T1000 (cell line): ENCODE data around the gene IGFBP7.
A peak's percentile ranks its signal among the peaks of the same experiment; 100 is the strongest.
"Not testable (repeated sequence)": the region's sequence is repeated elsewhere in the genome, so short reads cannot be mapped to it uniquely, and the experiment has no call there.

Experiments used
- DNase-seq: peaks from one replicate; lab custom pipeline; 2025; ENCODE audit warnings: mixed read lengths; lab: John Stamatoyannopoulos, UW

Gene IGFBP7

GRCh38 chr4:57070461-57070860, 39.7 kb downstream of the IGFBP7 start:
- no peak for DNase-seq

GRCh38 chr4:57068237-57068981, 41.8 kb downstream of the IGFBP7 start:
- no peak for DNase-seq

DNA sequence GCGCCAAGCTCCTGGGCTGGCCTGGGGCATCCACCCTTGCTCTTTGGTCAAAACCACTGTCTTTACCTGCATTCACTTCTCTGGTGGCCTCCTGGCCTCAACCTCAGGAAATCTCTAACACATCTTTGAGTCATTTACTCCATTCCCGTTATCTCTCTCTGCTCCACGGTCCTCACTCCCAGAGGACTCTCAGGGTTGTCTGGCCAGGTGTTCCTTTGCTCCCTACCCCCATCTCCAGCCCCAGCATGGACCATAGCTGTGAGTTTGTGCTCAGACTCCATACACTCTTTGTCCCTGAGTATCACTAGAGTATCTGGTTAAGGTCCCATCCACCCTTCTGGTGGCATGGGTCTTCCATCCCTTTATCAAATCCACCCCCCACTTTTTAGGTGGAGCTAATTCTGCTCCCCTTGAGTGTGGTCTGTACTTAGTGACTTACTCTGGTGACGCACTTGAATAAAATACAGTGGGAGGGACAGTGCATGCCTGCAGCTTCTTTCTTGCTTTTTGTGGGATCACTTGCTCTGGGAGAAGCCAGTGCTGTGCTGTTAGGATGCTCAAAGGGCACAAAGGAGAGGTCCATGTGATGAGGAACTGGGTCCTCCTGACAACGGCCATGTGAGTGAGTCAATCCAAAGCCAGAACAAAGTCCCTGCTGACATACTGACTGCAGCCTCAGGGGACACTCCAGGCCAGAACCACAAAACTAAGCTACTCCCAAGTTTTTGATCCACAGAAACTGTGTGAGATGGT, 44.3 kb downstream of the IGFBP7 start:
- DNase-seq: peak; percentile 30

DNA sequence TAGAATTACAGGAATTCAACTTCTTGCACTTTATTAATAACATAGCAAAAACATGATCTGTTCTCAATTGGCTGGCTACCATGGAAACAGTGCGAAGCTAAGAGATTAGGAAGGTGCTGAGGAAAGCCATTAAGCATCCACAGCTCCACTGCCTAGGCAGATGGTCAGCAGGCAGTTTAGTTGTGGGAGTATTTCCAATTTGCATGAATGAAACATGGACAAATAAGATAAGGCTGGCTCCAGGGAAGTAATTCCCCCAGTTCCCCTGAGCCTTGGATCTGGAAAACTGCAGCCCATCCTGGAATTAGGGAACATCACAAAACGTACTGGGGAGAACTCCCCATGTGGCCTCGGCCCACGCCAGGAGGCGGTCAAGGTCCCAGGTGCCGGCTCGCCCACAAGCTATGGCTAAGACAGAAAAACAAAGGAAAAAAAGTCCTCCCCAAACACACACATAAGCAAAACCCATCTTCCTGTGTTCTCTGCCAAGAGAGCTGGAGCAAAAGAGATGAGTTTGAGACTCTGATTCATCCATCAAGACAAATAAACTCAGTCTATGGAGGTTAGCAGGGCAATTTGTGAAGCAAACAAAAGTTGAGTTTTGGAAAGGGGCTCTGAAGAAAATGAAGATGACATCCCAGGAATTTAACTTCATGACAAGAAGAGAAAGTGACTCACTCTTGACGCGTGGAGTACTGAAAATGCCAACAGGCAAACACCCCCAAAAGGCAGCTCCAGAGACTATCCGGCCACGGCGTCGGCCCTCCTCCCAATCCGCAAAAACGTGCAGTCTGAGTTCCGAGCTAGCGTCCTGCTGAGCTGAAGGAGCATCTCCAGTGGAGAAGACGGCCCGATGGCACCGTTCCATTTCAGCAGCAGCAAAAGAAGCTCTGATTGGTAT, 45.1 kb downstream of the IGFBP7 start:
- DNase-seq: peak; percentile 72

DNA sequence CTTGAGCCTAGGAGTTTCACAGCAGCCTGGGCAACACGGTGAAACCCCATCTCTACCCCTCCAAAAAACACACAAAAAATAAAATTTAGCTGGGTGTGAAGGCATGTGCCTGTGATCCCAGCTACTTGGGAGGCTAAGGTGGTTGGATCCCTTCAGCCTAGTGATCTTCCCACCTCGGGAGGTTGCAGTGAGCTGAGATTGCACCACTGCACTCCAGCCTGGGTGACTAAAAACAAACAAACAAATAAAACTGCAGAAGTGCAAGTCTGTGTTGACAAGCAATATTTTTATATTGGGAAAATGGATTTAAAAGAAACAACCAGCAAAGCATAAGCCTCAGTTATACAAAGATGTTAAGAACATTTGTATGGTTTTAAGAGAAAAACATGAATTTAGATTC, 46.1 kb downstream of the IGFBP7 start:
- DNase-seq: no peak

DNA sequence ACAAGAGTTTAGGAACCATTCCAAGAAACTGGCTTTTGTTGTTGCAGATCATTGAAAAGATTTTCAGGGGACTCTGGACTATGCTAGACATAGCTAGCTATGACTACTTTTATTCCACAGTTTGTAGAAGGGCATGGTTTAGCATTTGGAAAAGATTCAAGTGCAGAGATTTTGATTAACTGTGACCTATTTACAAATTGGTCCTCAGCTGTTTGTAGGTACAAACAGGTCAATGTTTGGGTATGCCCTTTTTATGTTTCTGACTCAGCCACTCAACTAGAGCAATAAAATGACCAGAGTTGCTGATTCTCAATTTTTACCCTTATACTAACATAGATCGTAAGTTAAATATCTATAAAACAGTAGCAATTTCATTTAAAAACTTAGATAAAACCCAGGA, 46.7 kb downstream of the IGFBP7 start:
- no peak for DNase-seq

- no peak for DNase-seq
Measured at GRCh38 chr4:57061395-57061794, 48.8 kb downstream of the IGFBP7 start.

DNA sequence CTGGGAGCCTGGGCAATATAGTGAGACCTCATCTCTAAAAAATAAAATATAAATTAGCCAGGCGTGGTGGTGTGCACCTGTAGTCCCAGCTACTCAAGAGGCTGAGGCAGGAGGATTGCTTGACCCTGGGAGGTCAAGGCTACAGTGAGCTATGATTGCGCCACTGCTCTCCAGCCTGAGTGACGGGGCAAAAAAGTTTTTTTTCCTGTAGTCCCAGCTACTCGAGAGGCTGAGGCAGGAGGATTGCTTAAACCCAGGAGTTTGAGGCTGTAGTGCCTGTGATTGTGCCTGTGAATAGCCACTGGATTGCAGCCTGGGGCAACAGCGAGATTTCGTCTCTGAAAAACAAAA, 49.5 kb downstream of the IGFBP7 start:
- not testable (repeated sequence) for DNase-seq

DNA sequence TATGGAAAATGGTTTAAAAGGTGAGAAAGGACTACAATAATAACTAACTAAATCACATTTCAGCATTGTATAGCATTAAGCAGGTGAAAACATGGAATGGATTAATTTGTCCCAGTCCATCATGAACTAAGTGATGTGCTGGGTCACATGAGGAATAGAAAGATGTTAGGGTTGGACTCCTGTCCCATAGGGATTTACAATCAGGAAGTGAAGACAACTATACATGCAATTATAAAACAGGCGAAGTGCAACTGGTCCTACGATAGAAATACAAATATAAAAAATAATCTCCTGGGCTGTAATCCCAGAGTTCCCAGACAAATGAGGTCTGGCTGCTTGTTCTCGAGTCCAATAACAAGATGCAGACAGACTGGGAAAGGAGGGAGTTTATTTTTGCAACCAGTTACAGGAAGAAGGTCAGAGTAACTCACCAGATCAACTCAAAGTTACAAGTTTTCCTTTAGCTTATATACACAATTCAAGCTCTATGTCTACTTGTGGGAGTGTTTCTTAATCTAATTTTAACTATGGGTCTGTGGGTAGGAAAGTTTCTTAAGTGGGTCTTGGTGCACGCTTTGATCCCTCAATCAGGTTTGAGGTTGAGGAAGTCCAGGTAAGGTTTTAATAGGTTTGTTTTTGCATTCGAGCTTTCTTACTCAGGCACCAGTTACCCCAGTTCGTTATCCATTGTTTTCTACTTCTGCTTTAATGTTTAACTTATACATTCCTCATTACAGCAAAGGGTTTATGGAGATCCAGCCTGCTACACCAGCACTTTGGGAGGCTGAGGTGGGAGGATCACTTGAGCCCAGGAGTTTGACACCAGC, 50.1 kb downstream of the IGFBP7 start:
- DNase-seq: no peak

DNA sequence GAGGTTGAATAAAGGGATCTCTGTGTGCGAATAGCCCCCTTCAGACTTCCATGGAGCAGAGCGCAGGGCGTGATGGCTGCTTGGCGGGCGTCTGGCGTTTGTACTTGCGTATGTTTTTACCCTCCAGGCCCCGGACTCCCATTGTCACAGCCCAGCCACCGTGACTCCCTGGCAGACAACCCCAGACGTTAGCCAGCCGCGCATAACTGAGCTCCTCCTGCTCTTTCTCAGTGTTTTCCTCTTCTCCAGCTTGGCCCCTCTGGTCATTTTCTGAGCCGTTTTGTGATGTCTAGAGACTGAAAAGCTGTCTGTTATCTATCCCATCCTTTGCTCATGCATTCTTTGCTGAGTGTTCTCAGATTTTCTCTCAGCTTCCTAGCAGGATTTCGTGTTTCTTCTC, 54.3 kb downstream of the IGFBP7 start:
- no peak for DNase-seq

GRCh38 chr4:57053508-57053907, 56.7 kb downstream of the IGFBP7 start:
- DNase-seq: peak; percentile 16

GRCh38 chr4:57051524-57051923, 58.7 kb downstream of the IGFBP7 start:
- DNase-seq: no peak

DNA sequence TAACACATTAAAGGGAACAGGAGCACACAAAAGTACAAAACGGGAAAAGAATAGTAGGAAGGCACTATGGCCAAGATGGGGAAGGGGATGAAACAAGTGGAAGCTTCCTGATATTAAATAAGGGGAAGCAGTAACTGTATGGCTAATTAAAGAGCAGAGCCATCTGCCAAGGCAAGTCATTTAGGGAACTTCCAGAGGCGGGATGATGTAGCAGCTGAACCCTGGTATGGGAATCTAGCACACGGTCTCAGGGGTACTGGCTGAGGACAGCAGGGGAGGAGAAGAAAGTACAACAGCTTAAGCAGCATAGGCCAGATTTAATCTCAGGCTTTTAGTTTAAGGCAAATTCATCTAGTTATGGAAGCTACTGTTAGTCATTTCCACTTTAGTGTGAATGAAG, 59.1 kb downstream of the IGFBP7 start:
- no peak for DNase-seq

DNA sequence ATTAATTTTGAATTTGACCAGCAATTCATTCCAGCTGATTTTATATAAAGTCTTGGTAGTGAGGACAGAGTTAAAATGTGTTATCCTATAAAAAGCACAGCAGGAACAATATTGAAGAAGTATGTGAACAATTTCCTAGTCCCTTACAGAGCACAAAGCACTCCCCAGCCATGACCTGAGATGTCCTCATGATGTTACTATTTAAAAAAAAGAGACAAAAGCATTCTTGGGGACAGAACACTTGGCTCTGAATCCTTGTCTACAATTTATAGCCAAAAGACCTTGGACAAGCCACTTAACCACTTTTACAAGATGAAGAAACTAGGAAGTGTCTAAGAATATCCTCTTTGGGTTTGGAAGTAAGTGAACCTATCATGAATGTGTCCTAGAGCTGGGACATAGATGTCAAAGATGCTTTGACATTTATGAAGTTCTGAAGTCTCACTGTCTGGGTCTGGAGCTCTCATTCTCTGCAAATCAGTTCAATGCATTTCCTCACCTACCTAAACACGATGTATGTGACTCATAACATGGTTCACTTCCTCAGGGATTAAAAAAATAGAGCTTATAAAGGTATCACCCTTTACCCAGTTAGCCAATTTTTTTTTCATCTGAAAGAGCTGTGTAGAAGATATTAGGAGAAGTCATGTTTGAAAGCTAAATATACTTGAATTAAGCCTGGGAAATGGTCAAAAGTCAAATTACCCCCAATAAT, 61.4 kb downstream of the IGFBP7 start:
- no peak for DNase-seq

GRCh38 chr4:57047046-57047445, 63.1 kb downstream of the IGFBP7 start:
- not testable (repeated sequence) for DNase-seq

DNA sequence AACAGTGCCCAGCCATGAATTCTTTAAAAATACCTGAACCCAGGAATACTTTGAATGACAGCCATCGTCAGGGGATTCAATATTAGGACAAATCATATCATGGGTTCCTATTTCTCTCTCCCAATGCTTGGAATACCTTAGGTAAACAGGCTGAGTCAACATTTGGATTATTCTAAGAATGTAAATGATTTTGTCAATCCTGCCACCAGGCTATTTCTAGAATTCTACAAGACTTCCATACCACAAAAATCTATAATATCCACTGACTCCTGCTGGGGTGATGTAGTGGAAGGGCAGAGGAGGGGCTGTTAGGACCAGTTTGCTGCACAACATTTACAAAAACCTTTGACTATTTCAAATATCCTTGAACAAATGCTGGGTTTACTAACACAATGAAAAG, 65.2 kb downstream of the IGFBP7 start:
- DNase-seq: no peak

DNA sequence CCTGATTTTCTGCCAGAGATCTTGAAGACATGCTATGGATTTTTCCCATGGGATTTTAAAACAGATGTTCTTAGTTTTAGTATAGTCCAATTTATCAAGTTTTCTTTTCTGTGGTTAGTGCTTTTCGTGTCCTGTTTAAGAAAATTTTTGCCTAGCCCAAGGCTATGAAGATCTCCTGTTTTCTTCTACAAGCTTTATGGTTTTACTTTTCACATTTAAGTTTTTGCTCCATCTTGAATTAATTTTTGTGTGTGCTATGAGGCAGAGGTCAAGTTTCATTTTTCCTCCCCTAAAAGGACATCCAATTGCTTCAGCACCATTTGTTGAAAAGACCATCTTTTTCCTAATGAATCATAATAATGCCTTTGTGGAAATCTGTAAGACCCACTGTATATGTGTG, 65.9 kb downstream of the IGFBP7 start:
- no peak for DNase-seq

GRCh38 chr4:57043347-57044251, 66.6 kb downstream of the IGFBP7 start:
- DNase-seq: no peak

GRCh38 chr4:57042711-57043169, 67.4 kb downstream of the IGFBP7 start:
- no peak for DNase-seq

- DNase-seq: no peak
Measured at GRCh38 chr4:57041020-57041419, 69.2 kb downstream of the IGFBP7 start.
